Smooth muscle cell (in vitro differentiated cells): Measurements from ENCODE around the gene WNT5B. TPM values are rescaled to one million over a fixed set of nuclear protein-coding genes. Genes with fewer than 3 reads are reported as not detected.

Source experiments
- DNase-seq: peaks from one replicate; lab custom pipeline; 2025; ENCODE audit not compliant: unreplicated experiment; lab: John Stamatoyannopoulos, UW
- H2AFZ ChIP-seq: fragments of 200-600 bp; sonication (generic); 2 replicates; pipeline ENCODE4 v1.6.0; 2016; ENCODE audit warnings: antibody characterized with exemption, low read depth, mild to moderate bottlenecking
- H3F3A ChIP-seq: fragments of 200-600 bp; sonication (generic); 2 replicates; pipeline ENCODE4 v1.6.0; 2017; ENCODE audit warnings: antibody characterized with exemption, low read depth
- H3K27ac ChIP-seq: fragments of 200-600 bp; sonication (generic); 2 replicates; pipeline ENCODE4 v1.5.1; 2016; ENCODE audit warnings: low read depth, mild to moderate bottlenecking
- H3K27me3 ChIP-seq: fragments of 200-600 bp; sonication (generic); 2 replicates; pipeline ENCODE4 v1.6.1; 2016; ENCODE audit warnings: low read depth, mild to moderate bottlenecking
- H3K36me3 ChIP-seq: fragments of 200-600 bp; sonication (generic); 2 replicates; pipeline ENCODE4 v1.5.1; 2016; ENCODE audit warnings: low read depth
- H3K4me1 ChIP-seq: fragments of 200-600 bp; sonication (generic); 2 replicates; pipeline ENCODE4 v1.5.1; 2016; ENCODE audit warnings: low read depth
- H3K4me2 ChIP-seq: fragments of 200-600 bp; sonication (generic); 2 replicates; pipeline ENCODE4 v1.6.0; 2016; ENCODE audit warnings: mild to moderate bottlenecking
- H3K4me3 ChIP-seq: fragments of 200-600 bp; sonication (generic); 2 replicates; pipeline ENCODE4 v1.5.1; 2016; ENCODE audit warnings: mild to moderate bottlenecking
- H3K79me2 ChIP-seq: fragments of 200-600 bp; sonication (generic); 2 replicates; pipeline ENCODE4 v1.6.0; 2016; ENCODE audit warnings: low read depth, mild to moderate bottlenecking
- H3K9ac ChIP-seq: fragments of 200-600 bp; sonication (generic); 2 replicates; pipeline ENCODE4 v1.6.0; 2016; ENCODE audit warnings: low read depth
- H3K9me3 ChIP-seq: fragments of 200-600 bp; sonication (generic); replicated peaks from 2 replicates; pipeline ENCODE4 v1.5.1; 2016; ENCODE audit warnings: low read depth
- H4K20me1 ChIP-seq: fragments of 200-600 bp; sonication (generic); 2 replicates; pipeline ENCODE4 v1.6.0; 2016; ENCODE audit warnings: low read depth
- CTCF ChIP-seq: fragments of 200-600 bp; sonication (generic); IDR thresholded peaks from 2 replicates; pipeline ENCODE4 v1.5.1; 2017; ENCODE audit warnings: borderline replicate concordance, mild to moderate bottlenecking, antibody characterized with exemption; ENCODE audit not compliant: insufficient read depth, poor library complexity, severe bottlenecking
- WGBS: methylation state at CpG from one replicate; pipeline ENCODE4 v1.1.7; 2016; ENCODE audit warnings: low lambda C conversion rate; 5-methylcytosine and 5-hydroxymethylcytosine counted together
- polyA plus RNA-seq: library from polyadenylated mRNA; unstranded; fragments of >200 nt; fragmentation: Nextera tagmentation; extraction: Ambion mirVana; gene quantifications from 2 replicates; pipeline ENCODE4 v1.2.1, GENCODE V29; 2016
- total RNA-seq: library from RNA; depleted of rRNA; stranded (reverse); fragments of >200 nt; gene quantifications from 2 replicates; pipeline ENCODE4 v1.2.3, GENCODE V29; 2014

The WNT5B gene
- total and polyA plus RNA-seq, 2 experiments from 2014 or later = 11.5 to 31.7 TPM

- Histone ChIP-seq H4K20me1 (no peaks in the 10 kb centered on the region), H2AFZ (no peak overlapping the region), H3K4me3 (no peak overlapping the region), H3K9me3 (no peaks in the 10 kb centered on the region), H3K4me2 (no peak overlapping the region), H3K4me1 (peaks cover 6% of the 10 kb centered on the region), H3F3A (no peaks in the 10 kb centered on the region), H3K27ac (no peak overlapping the region), H3K9ac (no peak overlapping the region), H3K27me3 (no peaks in the 10 kb centered on the region), H3K79me2 (no peaks in the 10 kb centered on the region), H3K36me3 (no peaks in the 10 kb centered on the region)
- WGBS = 72% methylated on average over 14 of the region's 14 CpGs
- TF ChIP-seq CTCF = no peak
- no peak for DNase-seq
Measured at GRCh38 chr12:1670358-1671268, 41.6 kb downstream of the WNT5B start.

- Histone ChIP-seq H3K4me3 (no peak overlapping the region), H3K9me3 (no peaks in the 10 kb centered on the region), H3K36me3 (no peaks in the 10 kb centered on the region), H2AFZ (no peak overlapping the region), H3K27me3 (no peaks in the 10 kb centered on the region), H3K79me2 (no peaks in the 10 kb centered on the region), H3K9ac (no peak overlapping the region), H4K20me1 (no peaks in the 10 kb centered on the region), H3F3A (no peaks in the 10 kb centered on the region), H3K27ac (no peak overlapping the region), H3K4me1 (no peaks in the 10 kb centered on the region), H3K4me2 (no peak overlapping the region)
- TF ChIP-seq CTCF = no peak
- 73% methylated on average over 3 of the region's 3 CpGs for WGBS
- no peak for DNase-seq
Measured at GRCh38 chr12:1676043-1676442, 47.0 kb downstream of the WNT5B start.

- Histone ChIP-seq H3K4me1 (no peaks in the 10 kb centered on the region), H3K36me3 (no peaks in the 10 kb centered on the region), H3K79me2 (no peaks in the 10 kb centered on the region), H2AFZ (no peak overlapping the region), H3K9me3 (no peaks in the 10 kb centered on the region), H3K9ac (no peak overlapping the region), H4K20me1 (no peaks in the 10 kb centered on the region), H3K4me3 (no peak overlapping the region), H3F3A (no peaks in the 10 kb centered on the region), H3K27me3 (no peaks in the 10 kb centered on the region), H3K4me2 (no peak overlapping the region), H3K27ac (no peak overlapping the region)
- DNase-seq = no peak
- 82% methylated on average over 7 of the region's 7 CpGs for WGBS
- no peak for TF ChIP-seq CTCF
Measured at GRCh38 chr12:1680804-1681492, 51.9 kb downstream of the WNT5B start.
